ENCODE data around the gene BHMT.

BHMT gene

GRCh38 chr5:79119486-79119885 is 7.9 kb downstream of the BHMT start:
- Histone ChIP-seq H4K20me1 (ENCODE audit: insufficient read depth) (no peaks in the 10 kb centered on the region), H2AFZ (ENCODE audit: low read depth) (no peak overlapping the region)
- no peak for TF ChIP-seq CTCF (conservative IDR thresholded peaks at IDR 0.05; ENCODE audit: low read depth, low read length)

DNA sequence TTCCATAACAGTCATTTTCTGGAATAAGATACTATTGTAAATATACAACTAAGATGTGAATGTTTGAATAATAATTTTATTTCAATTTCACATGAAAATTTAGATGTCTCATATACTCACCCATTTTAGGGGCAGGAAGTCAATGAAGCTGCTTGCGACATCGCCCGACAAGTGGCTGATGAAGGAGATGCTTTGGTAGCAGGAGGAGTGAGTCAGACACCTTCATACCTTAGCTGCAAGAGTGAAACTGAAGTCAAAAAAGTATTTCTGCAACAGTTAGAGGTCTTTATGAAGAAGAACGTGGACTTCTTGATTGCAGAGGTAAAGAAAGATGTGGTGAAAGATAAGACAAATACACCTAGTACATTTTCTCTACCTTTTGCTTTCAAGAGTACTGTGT is 8.6 kb downstream of the BHMT start:
- Histone ChIP-seq H3K79me2 (ENCODE audit: insufficient read depth, low read depth) (no peaks in the 10 kb centered on the region), H3K9ac (no peak overlapping the region), H3K4me3 (IDR thresholded peaks at IDR 0.05; ENCODE audit: insufficient read depth, low read depth, low read length) (no peak overlapping the region), H3K4me1 (ENCODE audit: low read depth, poor library complexity, severe bottlenecking) (no peaks in the 10 kb centered on the region), H2AFZ (ENCODE audit: low read depth) (no peak overlapping the region), H3K27me3 (ENCODE audit: insufficient read depth, low read depth) (no peaks in the 10 kb centered on the region), H3K4me2 (no peak overlapping the region), H3K36me3 (ENCODE audit: insufficient read depth) (no peaks in the 10 kb centered on the region), H3K27ac (no peak overlapping the region), H4K20me1 (ENCODE audit: insufficient read depth) (no peaks in the 10 kb centered on the region)
- TF ChIP-seq CTCF (conservative IDR thresholded peaks at IDR 0.05; ENCODE audit: low read depth, low read length), result no peak

More at GRCh38 chr5:79119486-79119885, 7.9 kb downstream of the BHMT start:
- Histone ChIP-seq H3K4me2 (no peak overlapping the region), H3K27ac (no peak overlapping the region), H3K36me3 (ENCODE audit: insufficient read depth) (no peaks in the 10 kb centered on the region), H3K27me3 (ENCODE audit: insufficient read depth, low read depth) (no peaks in the 10 kb centered on the region), H3K79me2 (ENCODE audit: insufficient read depth, low read depth) (no peaks in the 10 kb centered on the region), H3K9ac (no peak overlapping the region), H3K4me3 (IDR thresholded peaks at IDR 0.05; ENCODE audit: insufficient read depth, low read depth, low read length) (no peak overlapping the region), H3K4me1 (ENCODE audit: low read depth, poor library complexity, severe bottlenecking) (no peaks in the 10 kb centered on the region)

GRCh38 chr5:79122973-79123372 is 11.4 kb downstream of the BHMT start:
- TF ChIP-seq CTCF (conservative IDR thresholded peaks at IDR 0.05; ENCODE audit: low read depth, low read length), result no peak
- no peaks in the 10 kb centered on the region for H4K20me1 ChIP-seq (ENCODE audit: insufficient read depth)
- H3K27me3 ChIP-seq (ENCODE audit: insufficient read depth, low read depth), result no peaks in the 10 kb centered on the region
- no peaks in the 10 kb centered on the region for H3K36me3 ChIP-seq (ENCODE audit: insufficient read depth)
- no peak overlapping the region for H3K4me3 ChIP-seq (IDR thresholded peaks at IDR 0.05; ENCODE audit: insufficient read depth, low read depth, low read length)
- H3K4me2 ChIP-seq, result no peak overlapping the region
- H3K79me2 ChIP-seq (ENCODE audit: insufficient read depth, low read depth), result no peaks in the 10 kb centered on the region
- H2AFZ ChIP-seq (ENCODE audit: low read depth), result no peak overlapping the region
- H3K27ac ChIP-seq, result no peak overlapping the region
- H3K9ac ChIP-seq, result no peak overlapping the region
- H3K4me1 ChIP-seq (ENCODE audit: low read depth, poor library complexity, severe bottlenecking), result no peaks in the 10 kb centered on the region

DNA sequence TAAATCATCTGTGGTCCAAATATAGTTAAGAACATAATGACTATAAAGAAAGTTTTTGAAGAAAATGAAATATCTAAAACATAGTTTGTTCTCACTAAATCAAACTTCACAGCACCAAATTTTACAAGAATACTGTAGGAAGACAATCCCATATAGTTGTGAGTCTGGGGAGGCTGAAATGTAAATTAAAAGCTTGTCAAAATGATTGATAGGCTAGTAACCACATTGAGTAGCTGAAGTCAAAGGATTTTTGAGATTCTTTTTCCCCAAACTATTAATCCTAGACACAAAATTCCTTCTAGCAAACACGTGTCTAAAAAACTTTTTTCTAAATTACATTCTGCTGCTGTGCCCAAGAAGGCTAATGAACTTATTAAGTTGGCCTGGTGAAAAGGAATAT is 13.0 kb downstream of the BHMT start:
- Histone ChIP-seq H4K20me1 (ENCODE audit: insufficient read depth) (no peaks in the 10 kb centered on the region), H2AFZ (ENCODE audit: low read depth) (no peak overlapping the region), H3K27ac (no peak overlapping the region), H3K27me3 (ENCODE audit: insufficient read depth, low read depth) (no peaks in the 10 kb centered on the region), H3K4me2 (no peak overlapping the region), H3K4me1 (ENCODE audit: low read depth, poor library complexity, severe bottlenecking) (no peaks in the 10 kb centered on the region), H3K79me2 (ENCODE audit: insufficient read depth, low read depth) (no peaks in the 10 kb centered on the region), H3K36me3 (ENCODE audit: insufficient read depth) (no peaks in the 10 kb centered on the region), H3K4me3 (IDR thresholded peaks at IDR 0.05; ENCODE audit: insufficient read depth, low read depth, low read length) (no peak overlapping the region), H3K9ac (no peak overlapping the region)
- TF ChIP-seq CTCF (conservative IDR thresholded peaks at IDR 0.05; ENCODE audit: low read depth, low read length), result no peak
